Neural cell (in vitro differentiated cells): ENCODE measurements around the gene TBX20. TPM values are rescaled to one million over a fixed set of nuclear protein-coding genes. Genes with fewer than 3 reads are reported as not detected.
A peak's percentile ranks its signal among the peaks of the same experiment; 100 is the strongest.

Experiments
- H2AFZ ChIP-seq: fragments of 200-600, 300-800 bp; sonication (generic), shearing (Covaris generic); 2 replicates; pipeline ENCODE4 v1.6.0; 2014; ENCODE audit warnings: low read depth, mild to moderate bottlenecking, antibody characterized with exemption, low read length, moderate library complexity
- H3F3A ChIP-seq: fragments of 200-600 bp; shearing (Covaris generic); 2 replicates; pipeline ENCODE4 v1.6.1; 2016; ENCODE audit warnings: mild to moderate bottlenecking, moderate library complexity, mixed read lengths, antibody characterized with exemption, low read length; ENCODE audit not compliant: insufficient read depth, poor library complexity, severe bottlenecking
- H3K27ac ChIP-seq: fragments of 200-600, 300-800 bp; sonication (generic), shearing (Covaris generic); 2 replicates; pipeline ENCODE4 v1.5.1; 2014; ENCODE audit warnings: mild to moderate bottlenecking, low read length, moderate library complexity
- H3K27me3 ChIP-seq: fragments of 300-800, 200-600 bp; sonication (generic), shearing (Covaris generic); 2 replicates; pipeline ENCODE4 v1.6.0; 2014; ENCODE audit warnings: mild to moderate bottlenecking, low read depth, low read length, moderate library complexity; ENCODE audit not compliant: insufficient read depth
- H3K36me3 ChIP-seq: fragments of 300-800, 200-600 bp; sonication (generic), shearing (Covaris generic); 2 replicates; pipeline ENCODE4 v1.5.1; 2014; ENCODE audit warnings: mild to moderate bottlenecking, antibody characterized with exemption, low read length, moderate library complexity; ENCODE audit not compliant: insufficient read depth
- H3K4me2 ChIP-seq: fragments of 300-800, 200-600 bp; sonication (generic), shearing (Covaris generic); 2 replicates; pipeline ENCODE4 v1.6.0; 2014; ENCODE audit warnings: mild to moderate bottlenecking, low read length
- H3K4me3 ChIP-seq: fragments of 300-800, 200-600 bp; sonication (generic), shearing (Covaris generic); 2 replicates; pipeline ENCODE4 v1.5.1; 2014; ENCODE audit warnings: mild to moderate bottlenecking, low read length, moderate library complexity
- H3K79me2 ChIP-seq: fragments of 200-600 bp; shearing (Covaris generic); replicated peaks from 2 replicates; pipeline ENCODE4 v1.6.0; 2014; ENCODE audit warnings: mild to moderate bottlenecking, low read length, moderate library complexity; ENCODE audit not compliant: insufficient read depth
- H3K9ac ChIP-seq: fragments of 300-800, 200-600 bp; sonication (generic), shearing (Covaris generic); 2 replicates; pipeline ENCODE4 v1.6.1; 2016; ENCODE audit warnings: mild to moderate bottlenecking, low read length, mixed read lengths
- H3K9me2 ChIP-seq: fragments of 200-600 bp; shearing (Covaris generic); 2 replicates; pipeline ENCODE4 v1.6.1; 2016; ENCODE audit warnings: mild to moderate bottlenecking, low read length, mixed read lengths; ENCODE audit not compliant: insufficient read depth
- H3K9me3 ChIP-seq: fragments of 200-600, 300-800 bp; sonication (generic), shearing (Covaris generic); 2 replicates; pipeline ENCODE4 v1.6.1; 2016; ENCODE audit warnings: mild to moderate bottlenecking, mixed run types, low read length, moderate library complexity, mixed read lengths
- H4K20me1 ChIP-seq: fragments of 200-600 bp; shearing (Covaris generic); 2 replicates; pipeline ENCODE4 v1.6.1; 2016; ENCODE audit warnings: mild to moderate bottlenecking, mixed run types; ENCODE audit not compliant: insufficient read depth
- CTCF ChIP-seq: fragments of 450-650 bp; IDR thresholded peaks from 2 replicates; pipeline ENCODE4 v1.5.1; 2014; ENCODE audit warnings: antibody characterized with exemption, mild to moderate bottlenecking, moderate library complexity; ENCODE audit not compliant: poor library complexity, severe bottlenecking
- EP300 ChIP-seq: fragments of 450-650 bp; conservative IDR thresholded peaks from 2 replicates; pipeline ENCODE4 v1.6.1; 2014; ENCODE audit warnings: antibody characterized with exemption, mild to moderate bottlenecking, moderate library complexity; ENCODE audit not compliant: poor library complexity, severe bottlenecking
- EZH2 ChIP-seq: fragments of 200-600, 300-800 bp; shearing (Covaris generic), sonication (generic); IDR thresholded peaks from 2 replicates; pipeline ENCODE4 v1.6.1; 2014; ENCODE audit warnings: antibody characterized with exemption, low read length, borderline replicate concordance, mild to moderate bottlenecking; ENCODE audit not compliant: insufficient read depth, poor library complexity, severe bottlenecking
- MXI1 ChIP-seq: fragments of 450-650 bp; conservative IDR thresholded peaks from 2 replicates; pipeline ENCODE4 v1.6.1; 2014; ENCODE audit warnings: antibody characterized with exemption, mild to moderate bottlenecking; ENCODE audit not compliant: poor library complexity, severe bottlenecking
- POLR2AphosphoS5 ChIP-seq: IDR thresholded peaks from 2 replicates; pipeline ENCODE4 v1.6.1; 2012
- RAD21 ChIP-seq: fragments of 450-650 bp; conservative IDR thresholded peaks from 2 replicates; pipeline ENCODE4 v1.6.1; 2014; ENCODE audit warnings: antibody characterized with exemption, mild to moderate bottlenecking, moderate library complexity
- SMC3 ChIP-seq: fragments of 450-650 bp; conservative IDR thresholded peaks from 2 replicates; pipeline ENCODE4 v1.6.1; 2014; ENCODE audit warnings: antibody characterized with exemption, mild to moderate bottlenecking, moderate library complexity; ENCODE audit not compliant: poor library complexity
- TAF1 ChIP-seq: IDR thresholded peaks from 2 replicates; pipeline ENCODE4 v1.6.1; 2012; ENCODE audit warnings: low read depth
- polyA plus RNA-seq: library from polyadenylated mRNA; depleted of rRNA; stranded (reverse); fragments of >200 nt; gene quantifications from 2 replicates; pipeline ENCODE4 v1.2.3, GENCODE V29; 2014
- TF ChIP-seq, protein P1 (sequence below): IDR thresholded peaks from 2 replicates; pipeline ENCODE4 v1.6.1; 2012; ENCODE audit warnings: borderline replicate concordance

The TBX20 gene
- polyA plus RNA-seq, 1 donor from 2014 or later = not detected

GRCh38 chr7:35280902-35281301 lies 27.0 kb upstream of the TBX20 start:
- TF ChIP-seq, protein P1, sequence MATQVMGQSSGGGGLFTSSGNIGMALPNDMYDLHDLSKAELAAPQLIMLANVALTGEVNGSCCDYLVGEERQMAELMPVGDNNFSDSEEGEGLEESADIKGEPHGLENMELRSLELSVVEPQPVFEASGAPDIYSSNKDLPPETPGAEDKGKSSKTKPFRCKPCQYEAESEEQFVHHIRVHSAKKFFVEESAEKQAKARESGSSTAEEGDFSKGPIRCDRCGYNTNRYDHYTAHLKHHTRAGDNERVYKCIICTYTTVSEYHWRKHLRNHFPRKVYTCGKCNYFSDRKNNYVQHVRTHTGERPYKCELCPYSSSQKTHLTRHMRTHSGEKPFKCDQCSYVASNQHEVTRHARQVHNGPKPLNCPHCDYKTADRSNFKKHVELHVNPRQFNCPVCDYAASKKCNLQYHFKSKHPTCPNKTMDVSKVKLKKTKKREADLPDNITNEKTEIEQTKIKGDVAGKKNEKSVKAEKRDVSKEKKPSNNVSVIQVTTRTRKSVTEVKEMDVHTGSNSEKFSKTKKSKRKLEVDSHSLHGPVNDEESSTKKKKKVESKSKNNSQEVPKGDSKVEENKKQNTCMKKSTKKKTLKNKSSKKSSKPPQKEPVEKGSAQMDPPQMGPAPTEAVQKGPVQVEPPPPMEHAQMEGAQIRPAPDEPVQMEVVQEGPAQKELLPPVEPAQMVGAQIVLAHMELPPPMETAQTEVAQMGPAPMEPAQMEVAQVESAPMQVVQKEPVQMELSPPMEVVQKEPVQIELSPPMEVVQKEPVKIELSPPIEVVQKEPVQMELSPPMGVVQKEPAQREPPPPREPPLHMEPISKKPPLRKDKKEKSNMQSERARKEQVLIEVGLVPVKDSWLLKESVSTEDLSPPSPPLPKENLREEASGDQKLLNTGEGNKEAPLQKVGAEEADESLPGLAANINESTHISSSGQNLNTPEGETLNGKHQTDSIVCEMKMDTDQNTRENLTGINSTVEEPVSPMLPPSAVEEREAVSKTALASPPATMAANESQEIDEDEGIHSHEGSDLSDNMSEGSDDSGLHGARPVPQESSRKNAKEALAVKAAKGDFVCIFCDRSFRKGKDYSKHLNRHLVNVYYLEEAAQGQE = no peak
- TF ChIP-seq EZH2 (no peak), TAF1 (no peak), MXI1 (no peak), RAD21 (no peak), SMC3 (no peak), CTCF (no peak), EP300 (no peak), POLR2AphosphoS5 (no peak)
- Histone ChIP-seq H4K20me1 (no peaks in the 10 kb centered on the region), H3K9me2 (no peaks in the 10 kb centered on the region), H3F3A (no peaks in the 10 kb centered on the region), H3K36me3 (no peaks in the 10 kb centered on the region), H3K9me3 (no peaks in the 10 kb centered on the region), H2AFZ (no peak overlapping the region), H3K79me2 (no peaks in the 10 kb centered on the region), H3K9ac (no peak overlapping the region), H3K27me3 (no peaks in the 10 kb centered on the region), H3K4me3 (no peak overlapping the region), H3K27ac (no peak overlapping the region), H3K4me2 (no peak overlapping the region)

DNA sequence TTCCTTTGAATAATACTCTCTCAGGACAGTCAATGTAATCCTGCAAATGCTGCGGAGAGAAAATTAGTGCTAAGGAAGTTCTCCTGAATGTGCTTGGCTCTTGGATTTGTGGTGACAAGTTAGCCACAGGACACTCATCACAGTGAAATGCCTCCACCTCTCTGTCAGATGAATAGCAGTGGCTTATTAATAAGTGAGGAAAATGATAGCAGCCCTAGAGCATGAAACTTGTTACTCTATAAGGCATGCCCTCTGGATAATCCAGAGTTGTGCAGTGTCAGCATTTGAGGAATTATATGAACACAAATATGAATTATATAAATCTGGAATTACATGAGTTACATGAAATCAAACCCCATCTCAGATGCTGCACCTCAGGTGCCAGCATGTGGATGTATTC lies 23.5 kb upstream of the TBX20 start:
- Histone ChIP-seq H3K79me2 (no peaks in the 10 kb centered on the region), H3K27ac (no peak overlapping the region), H3K9me3 (no peaks in the 10 kb centered on the region), H3K9ac (no peak overlapping the region), H3K4me2 (no peak overlapping the region), H3F3A (no peaks in the 10 kb centered on the region), H4K20me1 (no peaks in the 10 kb centered on the region), H3K9me2 (no peaks in the 10 kb centered on the region), H2AFZ (no peak overlapping the region), H3K27me3 (no peaks in the 10 kb centered on the region), H3K36me3 (no peaks in the 10 kb centered on the region), H3K4me3 (no peak overlapping the region)
- TF ChIP-seq, protein P1 = no peak
- peak; percentile 66 for TF ChIP-seq POLR2AphosphoS5
